ENCODE measurements around the gene MORN5.

MORN5 gene

GRCh38 chr9:122244349-122244748 lies 84.6 kb downstream of the MORN5 start:
- no peak for DNase-seq

- DNase-seq = no peak
These were observed 87.0 kb downstream of the MORN5 start for GRCh38 chr9:122246666-122247065.

GRCh38 chr9:122248448-122248865 lies 88.7 kb downstream of the MORN5 start:
- DNase-seq = no peak
